C4-2B (cell line): ENCODE measurements around the gene TMEM80.

Experiments used
- ZFX ChIP-seq: fragments of 450-650 bp; IDR thresholded peaks from 2 replicates; pipeline ENCODE4 v1.6.1; 2017
- TF ChIP-seq, protein P1 (sequence below): fragments of 450-650 bp; conservative IDR thresholded peaks from 2 replicates; pipeline ENCODE4 v1.5.1; 2017; ENCODE audit warnings: mild to moderate bottlenecking

DNA sequence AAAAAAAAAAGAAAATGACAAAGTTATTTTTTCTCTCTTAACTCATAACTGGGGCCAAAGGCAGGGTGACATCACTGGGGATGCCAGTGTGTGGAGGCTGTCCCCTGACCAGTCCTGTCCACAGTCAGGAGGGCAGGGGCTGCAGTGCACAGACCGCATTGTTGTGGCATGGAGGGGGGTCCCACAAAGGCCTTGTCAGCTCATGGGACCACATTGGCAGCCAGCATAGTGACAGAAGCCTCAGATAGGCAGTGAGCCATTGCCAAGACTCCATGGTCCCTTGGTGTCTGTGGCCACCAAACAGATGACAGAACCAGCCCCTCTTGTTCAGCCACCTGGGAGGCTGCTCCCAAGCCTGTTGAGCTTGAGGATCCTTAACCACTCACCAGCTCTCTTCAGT is 4.1 kb downstream of the TMEM80 start:
- TF ChIP-seq, protein P1, sequence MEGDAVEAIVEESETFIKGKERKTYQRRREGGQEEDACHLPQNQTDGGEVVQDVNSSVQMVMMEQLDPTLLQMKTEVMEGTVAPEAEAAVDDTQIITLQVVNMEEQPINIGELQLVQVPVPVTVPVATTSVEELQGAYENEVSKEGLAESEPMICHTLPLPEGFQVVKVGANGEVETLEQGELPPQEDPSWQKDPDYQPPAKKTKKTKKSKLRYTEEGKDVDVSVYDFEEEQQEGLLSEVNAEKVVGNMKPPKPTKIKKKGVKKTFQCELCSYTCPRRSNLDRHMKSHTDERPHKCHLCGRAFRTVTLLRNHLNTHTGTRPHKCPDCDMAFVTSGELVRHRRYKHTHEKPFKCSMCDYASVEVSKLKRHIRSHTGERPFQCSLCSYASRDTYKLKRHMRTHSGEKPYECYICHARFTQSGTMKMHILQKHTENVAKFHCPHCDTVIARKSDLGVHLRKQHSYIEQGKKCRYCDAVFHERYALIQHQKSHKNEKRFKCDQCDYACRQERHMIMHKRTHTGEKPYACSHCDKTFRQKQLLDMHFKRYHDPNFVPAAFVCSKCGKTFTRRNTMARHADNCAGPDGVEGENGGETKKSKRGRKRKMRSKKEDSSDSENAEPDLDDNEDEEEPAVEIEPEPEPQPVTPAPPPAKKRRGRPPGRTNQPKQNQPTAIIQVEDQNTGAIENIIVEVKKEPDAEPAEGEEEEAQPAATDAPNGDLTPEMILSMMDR: no peak
- no peak for TF ChIP-seq ZFX
